ENCODE measurements around the gene MARK3. TPM values are rescaled to one million over a fixed set of nuclear protein-coding genes. Genes with fewer than 3 reads are reported as not detected.
A peak's percentile ranks its signal among the peaks of the same experiment; 100 is the strongest.

The MARK3 gene
- total RNA-seq, 1 experiment from 2014 or later: 81.9 TPM

- peak overlapping the region; percentile 79 to 86 for H3K4me3 Mint-ChIP-seq
- H3K27ac ChIP-seq (ENCODE audit: insufficient read length, low read depth, low read length): no peak overlapping the region
- no peak overlapping the region for H4K8ac ChIP-seq (replicated peaks; ENCODE audit: insufficient read length, low read depth, low read length)
- no peak for DNase-seq
- H3K27me3 Mint-ChIP-seq (ENCODE audit: low read depth): peaks cover 30% of the 10 kb centered on the region
- no peak overlapping the region for H4K5ac ChIP-seq (ENCODE audit: insufficient read length, low read depth, low read length)
- no peak overlapping the region for H2AFZ ChIP-seq (ENCODE audit: low read length)
- no peak overlapping the region for H3K23ac ChIP-seq (ENCODE audit: insufficient read length, low read depth, low read length)
- H2BK120ac ChIP-seq (ENCODE audit: low read depth, low read length, poor library complexity, severe bottlenecking): no peak overlapping the region
- H3K9me3 Mint-ChIP-seq: peaks cover 4 to 5% of the 10 kb centered on the region in 2 experiments; a peak in 3 of 5 replicates
- H2BK15ac ChIP-seq (ENCODE audit: low read depth, low read length): no peak overlapping the region
- no CpG with 5 or more reads among the region's 74 CpGs for WGBS (ENCODE audit: extremely low coverage, insufficient read length, low lambda C conversion rate)
- H3K4me1 Mint-ChIP-seq: peaks cover 19 to 46% of the 10 kb centered on the region in 2 experiments
- no peak overlapping the region for H3T11ph ChIP-seq (ENCODE audit: low read length)
- TF ChIP-seq, protein P1, sequence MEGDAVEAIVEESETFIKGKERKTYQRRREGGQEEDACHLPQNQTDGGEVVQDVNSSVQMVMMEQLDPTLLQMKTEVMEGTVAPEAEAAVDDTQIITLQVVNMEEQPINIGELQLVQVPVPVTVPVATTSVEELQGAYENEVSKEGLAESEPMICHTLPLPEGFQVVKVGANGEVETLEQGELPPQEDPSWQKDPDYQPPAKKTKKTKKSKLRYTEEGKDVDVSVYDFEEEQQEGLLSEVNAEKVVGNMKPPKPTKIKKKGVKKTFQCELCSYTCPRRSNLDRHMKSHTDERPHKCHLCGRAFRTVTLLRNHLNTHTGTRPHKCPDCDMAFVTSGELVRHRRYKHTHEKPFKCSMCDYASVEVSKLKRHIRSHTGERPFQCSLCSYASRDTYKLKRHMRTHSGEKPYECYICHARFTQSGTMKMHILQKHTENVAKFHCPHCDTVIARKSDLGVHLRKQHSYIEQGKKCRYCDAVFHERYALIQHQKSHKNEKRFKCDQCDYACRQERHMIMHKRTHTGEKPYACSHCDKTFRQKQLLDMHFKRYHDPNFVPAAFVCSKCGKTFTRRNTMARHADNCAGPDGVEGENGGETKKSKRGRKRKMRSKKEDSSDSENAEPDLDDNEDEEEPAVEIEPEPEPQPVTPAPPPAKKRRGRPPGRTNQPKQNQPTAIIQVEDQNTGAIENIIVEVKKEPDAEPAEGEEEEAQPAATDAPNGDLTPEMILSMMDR (conservative IDR thresholded peaks at IDR 0.05): no peak
- peak overlapping the region; percentile 44 for H3K9ac ChIP-seq (ENCODE audit: extremely low read depth, insufficient read length, low read length)
- H3K4me1 ChIP-seq (ENCODE audit: insufficient read depth, low read length): no peaks in the 10 kb centered on the region
- no peak overlapping the region for H2AK5ac ChIP-seq (ENCODE audit: insufficient read length, low read length)
- H3K9me3 ChIP-seq (ENCODE audit: control insufficient read depth, low read depth, low read length): no peaks in the 10 kb centered on the region
- H3K4me2 ChIP-seq (ENCODE audit: insufficient read depth, insufficient read length, low read length): peak overlapping the region; percentile 62
- no peak overlapping the region for H3K27ac Mint-ChIP-seq
- H3K27me3 ChIP-seq (ENCODE audit: insufficient read depth, low read length): peaks cover 7% of the 10 kb centered on the region; the same call in 1 of the 2 replicates
- no peak overlapping the region for H2BK5ac ChIP-seq (ENCODE audit: insufficient read length, low read length)
- H4K91ac ChIP-seq (ENCODE audit: insufficient read length, low read depth, low read length): no peak overlapping the region
- H3K14ac ChIP-seq (ENCODE audit: insufficient read depth, low read length): peak overlapping the region; percentile 86
- H3K36me3 Mint-ChIP-seq (ENCODE audit: insufficient read depth in 1 of 3, low read depth in 3 of 3): peaks cover 10 to 15% (median 13%) of the 10 kb centered on the region in 3 experiments
- H4K20me1 ChIP-seq (ENCODE audit: control insufficient read depth, insufficient read depth, insufficient read length): peaks cover 3% of the 10 kb centered on the region
- H3K23me2 ChIP-seq (ENCODE audit: insufficient read length, low read depth, low read length, poor library complexity, severe bottlenecking): peaks cover 12% of the 10 kb centered on the region
- H3K18ac ChIP-seq (ENCODE audit: insufficient read length, low read depth, low read length): peak overlapping the region; percentile 78
- H3K56ac ChIP-seq (ENCODE audit: insufficient read length, low read depth, low read length): no peak overlapping the region
- H2BK20ac ChIP-seq (ENCODE audit: low read depth, low read length, poor library complexity, severe bottlenecking): no peak overlapping the region
- H3K79me1 ChIP-seq (ENCODE audit: insufficient read depth, low read depth, low read length, poor library complexity, severe bottlenecking): no peaks in the 10 kb centered on the region
- no peaks in the 10 kb centered on the region for H3K79me2 ChIP-seq (ENCODE audit: insufficient read depth, low read length)
- H3K4ac ChIP-seq (ENCODE audit: low read depth, low read length): no peak overlapping the region
- H2BK12ac ChIP-seq (ENCODE audit: insufficient read length, low read depth, low read length): no peak overlapping the region
Measured at GRCh38 chr14:103521951-103522563, 136.8 kb downstream of the MARK3 start.

Measured in H9 (cell line).